IMR-90 (cell line): Measurements from ENCODE around the gene HUNK. TPM values are rescaled to one million over a fixed set of nuclear protein-coding genes. Genes with fewer than 3 reads are reported as not detected.

Experiments used
- ATAC-seq: fragments of 200-7000 bp; cut with Tn5 transposase; 2 replicates; pipeline ENCODE4 v1.9.1; 2020; ENCODE audit warnings: low read depth, mild to moderate bottlenecking, moderate library complexity
- BruUV-seq: library from RNA; stranded (reverse); fragments of 400-500 nt; replicated peaks from 2 replicates; lab custom pipeline; 2021; lab: Mats Ljungman, UMichigan
- CTCF ChIA-PET: fragments of 300-600 bp; formaldehyde crosslinking; extraction: SDS; loops from one replicate; lab custom pipeline; 2021; ENCODE audit warnings: antibody characterized with exemption; lab: Yijun Ruan, JAX
- POLR2A ChIA-PET: fragments of 300-600 bp; sonication (Branson Sonifier 250); formaldehyde crosslinking; loops from one replicate; lab custom pipeline; 2022; ENCODE audit warnings: antibody characterized with exemption; ENCODE audit not compliant: unreplicated experiment; lab: Charles Lee
- DNase-seq: peaks from one replicate; pipeline ENCODE4 v3.0.0; 2013
- H2AFZ ChIP-seq: replicated peaks from 2 replicates; pipeline ENCODE3; 2013; ENCODE audit warnings: low read length, mild to moderate bottlenecking; ENCODE audit not compliant: poor library complexity
- H2AK5ac ChIP-seq: 2 replicates; pipeline ENCODE4 v1.6.1; 2013; ENCODE audit warnings: low read depth, low read length, inconsistent platforms
- H2AK9ac ChIP-seq: replicated peaks from 2 replicates; pipeline ENCODE3; 2013; ENCODE audit warnings: mild to moderate bottlenecking, low read depth, low read length, moderate library complexity; ENCODE audit not compliant: poor library complexity
- H2BK120ac ChIP-seq: 2 replicates; pipeline ENCODE4 v1.6.1; 2013; ENCODE audit warnings: low read depth, low read length, inconsistent platforms
- H2BK15ac ChIP-seq: 3 replicates; pipeline ENCODE4 v1.6.1; 2013; ENCODE audit warnings: low read depth, low read length, inconsistent platforms
- H2BK20ac ChIP-seq: 2 replicates; pipeline ENCODE4 v1.6.1; 2013; ENCODE audit warnings: low read depth, mild to moderate bottlenecking, inconsistent platforms, low read length, moderate library complexity
- H2BK5ac ChIP-seq: 2 replicates; pipeline ENCODE4 v1.6.1; 2013; ENCODE audit warnings: mild to moderate bottlenecking, low read depth, low read length, inconsistent platforms; ENCODE audit not compliant: poor library complexity, severe bottlenecking
- H3K14ac ChIP-seq: replicated peaks from 2 replicates; pipeline ENCODE4 v1.6.1; 2013; ENCODE audit warnings: low read depth, low read length, inconsistent platforms
- H3K18ac ChIP-seq: 2 replicates; pipeline ENCODE4 v1.6.1; 2013; ENCODE audit warnings: low read depth, low read length, control low read depth
- H3K23ac ChIP-seq: 2 replicates; pipeline ENCODE4 v1.6.1; 2013; ENCODE audit warnings: low read depth, low read length, inconsistent platforms
- H3K27ac ChIP-seq: 2 replicates; pipeline ENCODE4 v1.5.1; 2013; ENCODE audit warnings: mild to moderate bottlenecking, control low read depth, low read length; ENCODE audit not compliant: insufficient read depth
- H3K27me3 ChIP-seq: 2 replicates; pipeline ENCODE4 v1.6.1; 2013; ENCODE audit warnings: low read length; ENCODE audit not compliant: control insufficient read depth, insufficient read depth
- H3K36me3 ChIP-seq: 2 replicates; pipeline ENCODE4 v1.6.1; 2013; ENCODE audit warnings: low read length, mixed read lengths; ENCODE audit not compliant: control insufficient read depth, insufficient read depth
- H3K4ac ChIP-seq: 2 replicates; pipeline ENCODE4 v1.6.1; 2013; ENCODE audit warnings: low read depth, low read length, inconsistent platforms
- H3K4me1 ChIP-seq: 2 replicates; pipeline ENCODE4 v1.6.1; 2013; ENCODE audit warnings: low read length, mixed read lengths; ENCODE audit not compliant: control insufficient read depth, insufficient read depth
- H3K4me2 ChIP-seq: 2 replicates; pipeline ENCODE4 v1.6.1; 2013; ENCODE audit warnings: low read depth, mild to moderate bottlenecking, control low read depth, low read length, moderate library complexity
- H3K4me3 ChIP-seq: 2 replicates; pipeline ENCODE4 v1.5.1; 2013; ENCODE audit warnings: low read depth, mild to moderate bottlenecking, control low read depth, low read length, moderate library complexity; ENCODE audit not compliant: insufficient read depth
- H3K56ac ChIP-seq: 2 replicates; pipeline ENCODE4 v1.6.1; 2013; ENCODE audit warnings: low read length, inconsistent platforms; ENCODE audit not compliant: insufficient read depth; ENCODE audit errors: extremely low read depth
- H3K79me1 ChIP-seq, 2 experiments: 2 replicates each; pipeline ENCODE4 v1.6.1; 2013; ENCODE audit warnings: low read length in 2 of 2, inconsistent platforms in 1 of 2, low read depth in 1 of 2
- H3K9ac ChIP-seq: 2 replicates; pipeline ENCODE4 v1.6.1; 2013; ENCODE audit warnings: low read depth, low read length, control low read depth
- H3K9me1 ChIP-seq: 2 replicates; pipeline ENCODE4 v1.6.1; 2013; ENCODE audit warnings: low read length, inconsistent platforms; ENCODE audit not compliant: insufficient read depth
- H3K9me3 ChIP-seq: 2 replicates; pipeline ENCODE4 v1.6.1; 2013; ENCODE audit warnings: low read length; ENCODE audit not compliant: control insufficient read depth, insufficient read depth
- H4K20me1 ChIP-seq: 2 replicates; pipeline ENCODE4 v1.6.1; 2013; ENCODE audit warnings: low read length, inconsistent platforms; ENCODE audit not compliant: insufficient read depth
- H4K5ac ChIP-seq: 2 replicates; pipeline ENCODE4 v1.6.1; 2013; ENCODE audit warnings: mild to moderate bottlenecking, low read depth, low read length, control low read depth
- H4K8ac ChIP-seq, 2 experiments: 2 replicates each; pipeline ENCODE4 v1.6.1; 2013; ENCODE audit warnings: low read depth in 2 of 2, low read length in 2 of 2, control low read depth in 1 of 2, inconsistent platforms in 1 of 2
- H4K91ac ChIP-seq: 2 replicates; pipeline ENCODE4 v1.6.1; 2013; ENCODE audit warnings: low read depth, low read length, inconsistent platforms; ENCODE audit not compliant: insufficient read depth
- FOS ChIP-seq: fragments of 150-350 bp; IDR thresholded peaks from 2 replicates; pipeline ENCODE4 v1.6.1; 2016; ENCODE audit warnings: low read depth, low read length
- MAFK ChIP-seq: IDR thresholded peaks from 2 replicates; pipeline ENCODE4 v1.6.1; 2012; ENCODE audit warnings: low read depth, low read length, improper control_type of control experiment
- WGBS, 2 experiments: methylation state at CpG; one replicate each; pipeline versions ENCODE4 v1.1.5 to v1.1.7; 2013; ENCODE audit warnings: missing lambda C conversion rate in 2 of 2; ENCODE audit not compliant: insufficient read length in 1 of 2; ENCODE audit errors: extremely low coverage in 2 of 2; 5-methylcytosine and 5-hydroxymethylcytosine counted together
- dilution Hi-C: fragments of 300-500 bp; cut with HindIII; formaldehyde crosslinking; loops from one replicate; pipeline ENCODE4 v1.14.3; 2018; ENCODE audit warnings: low sequenced_read_pairs; ENCODE audit not compliant: unreplicated experiment
- in situ Hi-C: fragments of 300-500 bp; cut with MboI; formaldehyde crosslinking; loops from 3 replicates; pipeline ENCODE4 v1.14.3; 2019; ENCODE audit warnings: low sequenced_read_pairs, inconsistent platforms, mixed read lengths
- intact Hi-C: fragments of 100-400 bp; cut with micrococcal nuclease; formaldehyde crosslinking; loops from 2 replicates; pipeline ENCODE4 v1.10.0; 2022
- polyA plus RNA-seq, 3 experiments: library from polyadenylated mRNA; depleted of rRNA; stranded (reverse); fragments of >200 nt; gene quantifications; 2 replicates each; pipeline ENCODE4 v1.2.3, GENCODE V29; 2012; ENCODE audit warnings: low replicate concordance in 1 of 3
- total RNA-seq: library from RNA; depleted of rRNA; stranded (reverse); fragments of >200 nt; gene quantifications from 2 replicates; pipeline ENCODE4 v1.2.3, GENCODE V29; 2012

Gene HUNK
- total and polyA plus RNA-seq, 2 of the 4 experiments (the other 2 are of a cell fraction) = 1.0 to 2.0 TPM

- Histone ChIP-seq H3K4me2 (no peak overlapping the region), H4K5ac (no peak overlapping the region), H4K91ac (no peak overlapping the region), H2BK20ac (no peak overlapping the region), H2AK5ac (no peak overlapping the region), H3K4me1 (peaks cover 8% of the 10 kb centered on the region), H4K8ac (no peak overlapping the region), H2AFZ (no peak overlapping the region), H3K56ac (no peak overlapping the region), H4K20me1 (no peaks in the 10 kb centered on the region), H3K27me3 (no peaks in the 10 kb centered on the region), H3K9me3 (no peaks in the 10 kb centered on the region), H3K4ac (no peak overlapping the region), H3K27ac (no peak overlapping the region), H3K4me3 (no peak overlapping the region), H3K9me1 (peaks cover 10% of the 10 kb centered on the region), H3K79me1 (peaks cover 3% of the 10 kb centered on the region in 2 experiments; a peak in 2 of 4 replicates), H3K36me3 (peaks cover 2% of the 10 kb centered on the region; the same call in 1 of the 2 replicates), H3K14ac (no peak overlapping the region), H2BK120ac (no peak overlapping the region), H2BK5ac (no peak overlapping the region), H2AK9ac (no peak overlapping the region), H3K18ac (no peak overlapping the region), H3K23ac (no peak overlapping the region), H2BK15ac (no peak overlapping the region), H3K9ac (no peak overlapping the region)
- BruUV-seq = no TSS peak
- DNase-seq (no peak), ATAC-seq (no peak)
- ChIA-PET CTCF (no interaction called here), POLR2A (no interaction called here)
- dilution Hi-C loops (no loop called here), intact Hi-C loops (no loop called here), in situ Hi-C loops (no loop called here)
- WGBS, 2 experiments = no CpG with 5 or more reads among the region's 1 CpG
- TF ChIP-seq MAFK = no peak
- TF ChIP-seq FOS = no peak
Observed at GRCh38 chr21:31932470-31932764, 59.6 kb downstream of the HUNK start.
